Glutamatergic neuron (in vitro differentiated cells): ENCODE results near the gene GFPT1. TPM values are rescaled to one million over a fixed set of nuclear protein-coding genes. Genes with fewer than 3 reads are reported as not detected.

Source experiments
- DNase-seq: peaks from one replicate; pipeline ENCODE4 v3.0.0; 2022
- H3K27ac Mint-ChIP-seq: one replicate; pipeline ENCODE4 v1.8.0; 2020; ENCODE audit warnings: mild to moderate bottlenecking, mixed read lengths, inconsistent platforms; ENCODE audit not compliant: unreplicated experiment
- H3K27me3 Mint-ChIP-seq: one replicate; pipeline ENCODE4 v1.8.0; 2020; ENCODE audit warnings: mild to moderate bottlenecking, moderate library complexity, mixed read lengths, inconsistent platforms; ENCODE audit not compliant: unreplicated experiment
- H3K36me3 Mint-ChIP-seq: one replicate; pipeline ENCODE4 v1.8.0; 2020; ENCODE audit warnings: mild to moderate bottlenecking, mixed read lengths, inconsistent platforms; ENCODE audit not compliant: unreplicated experiment
- H3K4me1 Mint-ChIP-seq: one replicate; pipeline ENCODE4 v1.8.0; 2020; ENCODE audit warnings: mild to moderate bottlenecking, low read depth, mixed read lengths, inconsistent platforms; ENCODE audit not compliant: unreplicated experiment
- H3K4me3 Mint-ChIP-seq: one replicate; pipeline ENCODE4 v1.8.0; 2020; ENCODE audit warnings: mild to moderate bottlenecking, mixed read lengths, inconsistent platforms; ENCODE audit not compliant: unreplicated experiment
- H3K9me3 Mint-ChIP-seq: one replicate; pipeline ENCODE4 v1.8.0; 2020; ENCODE audit warnings: mild to moderate bottlenecking, moderate library complexity, mixed read lengths, inconsistent platforms; ENCODE audit not compliant: unreplicated experiment
- total RNA-seq: library from RNA; stranded (reverse); fragmentation: NEBNext Ultra II Directional; extraction: Animal tissue kit (Norgen Biotek cat#: 25700); gene quantifications from one replicate; pipeline ENCODE4 v1.2.1, GENCODE V29; 2021; ENCODE audit not compliant: unreplicated experiment
- TF ChIP-seq, protein P1 (sequence below): fragments of 200-600 bp; sonication (generic); IDR thresholded peaks from one replicate; pipeline ENCODE4 v1.5.0; 2021; ENCODE audit not compliant: partially characterized antibody, unreplicated experiment

The GFPT1 gene
- total RNA-seq, 1 donor from 2014 or later = 39.3 TPM

DNA sequence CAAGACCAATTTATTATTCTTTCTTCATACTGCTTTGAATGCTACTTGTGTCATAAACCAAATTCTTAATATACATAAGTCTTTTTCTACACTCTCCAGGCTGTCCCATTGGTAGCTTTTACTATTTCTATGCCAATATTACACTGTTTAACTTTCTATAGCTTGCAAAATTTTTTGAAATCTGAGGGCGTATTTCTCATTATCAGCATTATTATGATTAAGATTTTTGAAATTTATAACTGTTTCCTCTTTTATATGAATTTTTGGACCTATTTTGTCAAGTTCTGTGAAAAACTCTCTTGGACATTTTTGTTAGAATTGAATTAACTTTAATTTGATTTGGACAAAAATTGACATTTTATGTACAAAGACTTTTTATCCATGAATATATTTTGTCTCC lies 98.6 kb downstream of the GFPT1 start:
- H3K4me3 Mint-ChIP-seq = no peak overlapping the region
- H3K36me3 Mint-ChIP-seq = no peaks in the 10 kb centered on the region
- H3K4me1 Mint-ChIP-seq = no peaks in the 10 kb centered on the region
- DNase-seq = no peak
- TF ChIP-seq, protein P1, sequence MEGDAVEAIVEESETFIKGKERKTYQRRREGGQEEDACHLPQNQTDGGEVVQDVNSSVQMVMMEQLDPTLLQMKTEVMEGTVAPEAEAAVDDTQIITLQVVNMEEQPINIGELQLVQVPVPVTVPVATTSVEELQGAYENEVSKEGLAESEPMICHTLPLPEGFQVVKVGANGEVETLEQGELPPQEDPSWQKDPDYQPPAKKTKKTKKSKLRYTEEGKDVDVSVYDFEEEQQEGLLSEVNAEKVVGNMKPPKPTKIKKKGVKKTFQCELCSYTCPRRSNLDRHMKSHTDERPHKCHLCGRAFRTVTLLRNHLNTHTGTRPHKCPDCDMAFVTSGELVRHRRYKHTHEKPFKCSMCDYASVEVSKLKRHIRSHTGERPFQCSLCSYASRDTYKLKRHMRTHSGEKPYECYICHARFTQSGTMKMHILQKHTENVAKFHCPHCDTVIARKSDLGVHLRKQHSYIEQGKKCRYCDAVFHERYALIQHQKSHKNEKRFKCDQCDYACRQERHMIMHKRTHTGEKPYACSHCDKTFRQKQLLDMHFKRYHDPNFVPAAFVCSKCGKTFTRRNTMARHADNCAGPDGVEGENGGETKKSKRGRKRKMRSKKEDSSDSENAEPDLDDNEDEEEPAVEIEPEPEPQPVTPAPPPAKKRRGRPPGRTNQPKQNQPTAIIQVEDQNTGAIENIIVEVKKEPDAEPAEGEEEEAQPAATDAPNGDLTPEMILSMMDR = no peak
- no peaks in the 10 kb centered on the region for H3K9me3 Mint-ChIP-seq
- no peak overlapping the region for H3K27ac Mint-ChIP-seq
- H3K27me3 Mint-ChIP-seq = no peaks in the 10 kb centered on the region

GRCh38 chr2:69287544-69287943 lies 99.5 kb downstream of the GFPT1 start:
- TF ChIP-seq, protein P1 = no peak
- no peaks in the 10 kb centered on the region for H3K4me1 Mint-ChIP-seq
- H3K4me3 Mint-ChIP-seq = no peak overlapping the region

DNA sequence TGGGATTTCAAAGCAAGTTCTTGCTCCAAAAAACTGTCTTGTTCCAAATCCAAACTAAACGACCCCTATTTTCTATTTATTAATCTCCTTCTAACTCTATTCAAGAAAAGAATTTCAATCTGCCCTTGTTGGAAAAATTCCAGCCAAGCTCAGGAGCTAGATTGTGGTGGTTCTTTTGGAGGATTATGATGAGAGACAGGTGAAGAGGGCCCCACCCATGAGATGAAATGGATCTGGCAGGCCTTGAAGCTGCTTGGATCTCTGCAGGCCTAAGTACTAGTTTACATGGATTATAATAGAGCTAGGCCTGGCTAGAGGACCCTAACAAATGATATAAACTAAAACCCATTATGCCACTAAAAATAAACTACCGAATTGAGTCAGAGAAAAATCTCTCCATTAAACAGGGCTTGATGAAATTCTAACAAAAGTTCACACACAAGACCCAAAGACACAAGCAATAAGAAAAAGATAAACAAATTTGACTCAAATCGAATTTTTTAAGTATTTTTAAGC lies 101.6 kb downstream of the GFPT1 start:
- no peak for DNase-seq
- TF ChIP-seq, protein P1 = no peak
- peaks cover 2% of the 10 kb centered on the region for H3K27me3 Mint-ChIP-seq
- H3K4me3 Mint-ChIP-seq = no peak overlapping the region
- H3K4me1 Mint-ChIP-seq = no peaks in the 10 kb centered on the region
- no peaks in the 10 kb centered on the region for H3K36me3 Mint-ChIP-seq
- no peaks in the 10 kb centered on the region for H3K9me3 Mint-ChIP-seq
- no peak overlapping the region for H3K27ac Mint-ChIP-seq

More at GRCh38 chr2:69287544-69287943, 99.5 kb downstream of the GFPT1 start:
- H3K27ac Mint-ChIP-seq = no peak overlapping the region
- H3K9me3 Mint-ChIP-seq = no peaks in the 10 kb centered on the region
- DNase-seq = no peak
- peaks cover under 1% of the 10 kb centered on the region for H3K27me3 Mint-ChIP-seq
- no peaks in the 10 kb centered on the region for H3K36me3 Mint-ChIP-seq

DNA sequence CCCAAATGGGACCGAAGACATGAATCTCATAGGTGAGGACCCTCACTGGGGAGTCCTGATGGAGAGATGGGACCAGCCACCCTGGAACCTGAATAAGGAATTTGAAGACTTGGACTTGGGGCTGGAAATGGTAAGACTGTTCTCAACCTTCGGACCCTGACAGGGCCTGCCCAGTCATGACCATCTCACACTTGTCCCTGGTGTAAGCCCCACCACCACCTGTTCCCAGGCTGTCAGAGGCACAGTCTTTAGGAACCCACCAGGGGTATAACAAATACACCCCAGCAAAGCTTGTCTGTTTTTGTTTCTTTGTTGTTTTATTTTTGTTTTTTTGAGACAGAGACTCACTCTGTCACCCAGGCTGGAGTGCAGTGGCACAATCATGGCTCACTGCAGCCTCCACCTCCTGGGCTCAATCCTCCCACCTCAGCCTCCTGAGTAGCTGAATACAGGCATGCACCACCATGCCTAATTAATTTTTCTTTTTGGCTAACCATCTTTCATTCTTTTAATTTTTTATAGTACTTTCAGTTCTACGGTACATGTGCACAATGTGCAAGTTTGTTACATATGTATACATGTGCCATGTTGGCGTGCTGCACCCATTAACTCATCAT lies 106.1 kb downstream of the GFPT1 start:
- peaks cover 2% of the 10 kb centered on the region for H3K27me3 Mint-ChIP-seq
- TF ChIP-seq, protein P1 = no peak
- no peaks in the 10 kb centered on the region for H3K4me1 Mint-ChIP-seq
- H3K36me3 Mint-ChIP-seq = no peaks in the 10 kb centered on the region
- no peak overlapping the region for H3K4me3 Mint-ChIP-seq
- H3K27ac Mint-ChIP-seq = no peak overlapping the region
- no peaks in the 10 kb centered on the region for H3K9me3 Mint-ChIP-seq
- no peak for DNase-seq

DNA sequence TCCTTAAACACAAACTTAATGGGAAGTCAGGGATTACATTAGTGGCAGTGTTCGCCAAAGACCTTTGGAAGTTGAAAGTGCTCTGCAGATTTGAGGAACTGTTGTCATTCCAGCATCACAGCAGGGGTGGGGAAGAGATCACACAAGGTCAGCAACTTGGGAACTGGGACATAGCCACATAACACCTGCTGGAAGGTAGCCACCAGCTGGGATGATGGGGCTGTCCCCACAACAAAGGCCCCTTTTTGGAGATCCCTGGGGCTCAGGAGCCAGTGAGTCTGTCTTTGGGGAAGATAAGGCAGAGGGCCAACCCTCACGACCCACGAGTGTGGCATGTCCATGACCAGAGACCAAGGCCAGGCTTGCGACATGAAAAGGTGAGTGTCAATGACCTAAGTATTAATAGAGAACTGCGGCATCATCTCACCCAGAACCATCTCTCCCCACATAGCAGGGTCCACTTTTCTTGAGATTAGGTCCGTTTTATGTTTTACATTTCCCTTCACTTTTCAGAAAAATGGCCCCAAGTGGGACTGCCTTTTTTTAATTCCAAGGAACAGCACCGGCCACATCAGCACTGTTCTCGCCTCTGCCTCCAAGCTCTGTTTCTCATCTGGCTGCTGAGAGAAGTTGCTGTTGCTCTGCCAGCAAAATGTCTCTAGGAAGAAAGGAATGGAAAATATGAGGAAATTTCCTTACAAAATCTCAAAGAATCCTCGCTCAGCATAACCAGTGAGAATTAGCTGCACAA lies 106.9 kb downstream of the GFPT1 start:
- DNase-seq = no peak
- TF ChIP-seq, protein P1 = no peak
- Mint-ChIP-seq H3K9me3 (no peaks in the 10 kb centered on the region), H3K36me3 (no peaks in the 10 kb centered on the region), H3K4me3 (no peak overlapping the region), H3K27ac (no peak overlapping the region), H3K4me1 (no peaks in the 10 kb centered on the region), H3K27me3 (peaks cover 2% of the 10 kb centered on the region)
